ENCODE data around the gene SC5D. TPM values are rescaled to one million over a fixed set of nuclear protein-coding genes. Genes with fewer than 3 reads are reported as not detected.
A peak's percentile ranks its signal among the peaks of the same experiment; 100 is the strongest.

SC5D gene
- polyA plus RNA-seq, 1 donor from 2014 or later: 9.5 TPM

DNA sequence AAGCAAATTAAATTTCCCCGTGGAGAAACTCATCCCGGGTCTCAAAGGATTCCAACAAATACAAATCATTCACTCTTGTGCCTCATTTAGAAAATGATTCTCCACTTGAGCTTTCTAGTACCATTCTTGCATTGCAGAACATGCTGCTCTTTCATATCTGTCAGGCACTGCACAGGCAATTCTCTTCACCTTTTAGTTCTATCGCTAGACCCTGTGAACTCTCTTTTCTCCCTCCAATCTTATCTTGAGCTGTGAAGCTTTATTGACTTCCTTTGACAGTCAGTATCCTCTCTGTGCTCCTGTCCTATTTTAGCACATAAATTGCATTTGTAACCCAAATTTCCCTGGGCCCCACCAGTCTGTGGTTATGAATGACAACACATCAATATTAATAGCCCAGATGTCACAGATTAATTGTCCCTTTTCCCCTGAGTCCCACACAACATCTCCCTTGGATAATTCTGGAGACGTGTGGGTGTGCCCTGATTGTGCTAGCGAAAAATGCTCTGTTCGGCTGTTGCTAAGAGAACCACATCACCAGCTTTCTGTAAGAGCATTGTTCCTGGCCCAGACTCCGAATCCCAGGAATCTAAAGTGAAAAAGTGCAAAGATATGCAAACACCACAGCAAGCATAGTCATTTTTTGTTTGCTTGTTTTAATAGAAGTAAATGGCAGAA lies 22.4 kb upstream of the SC5D start:
- peaks cover 0 to 2% (median 0%) of the 10 kb centered on the region in 3 donors for H3K9me3 Mint-ChIP-seq
- H3K27me3 Mint-ChIP-seq: peaks cover 31% of the 10 kb centered on the region
- H3K27ac Mint-ChIP-seq: no peak overlapping the region
- peaks cover 3% of the 10 kb centered on the region for H3K36me3 Mint-ChIP-seq
- H3K4me1 Mint-ChIP-seq: no peaks in the 10 kb centered on the region
- no peak overlapping the region for H3K4me3 Mint-ChIP-seq

DNA sequence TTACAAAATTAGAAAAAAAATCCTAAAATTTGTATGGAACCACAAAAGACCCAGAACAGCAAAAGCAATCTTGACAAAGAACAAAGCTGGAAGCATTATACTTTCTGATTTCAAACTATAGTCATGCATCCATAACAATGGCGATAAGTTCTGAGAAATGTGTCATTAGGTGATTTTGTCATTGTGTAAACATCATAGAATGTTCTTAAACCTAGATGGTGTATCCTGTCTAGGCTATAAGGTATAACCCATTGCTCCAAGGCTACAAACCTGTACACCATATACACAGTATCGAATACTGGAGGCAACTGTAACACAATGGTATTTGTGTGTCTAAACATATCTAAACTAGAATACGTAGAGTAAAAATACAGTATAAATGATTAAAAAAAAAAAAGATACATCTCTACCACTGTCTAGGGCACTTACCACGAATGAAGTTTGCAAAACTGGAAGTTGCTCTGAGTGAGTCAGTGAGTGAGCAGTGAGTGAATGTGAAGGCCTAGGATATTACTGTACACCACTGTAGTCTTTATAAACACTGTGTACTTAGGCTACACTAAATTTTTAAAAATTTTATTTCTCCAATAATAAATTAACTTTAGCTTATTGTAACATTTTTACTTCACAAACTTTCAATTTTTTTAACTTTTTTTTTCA lies 18.1 kb upstream of the SC5D start:
- Mint-ChIP-seq H3K36me3 (peaks cover 3% of the 10 kb centered on the region), H3K9me3 (peaks cover 2 to 14% (median 5%) of the 10 kb centered on the region in 3 donors), H3K4me3 (no peak overlapping the region), H3K4me1 (no peaks in the 10 kb centered on the region), H3K27ac (no peak overlapping the region), H3K27me3 (peaks cover 7% of the 10 kb centered on the region)

DNA sequence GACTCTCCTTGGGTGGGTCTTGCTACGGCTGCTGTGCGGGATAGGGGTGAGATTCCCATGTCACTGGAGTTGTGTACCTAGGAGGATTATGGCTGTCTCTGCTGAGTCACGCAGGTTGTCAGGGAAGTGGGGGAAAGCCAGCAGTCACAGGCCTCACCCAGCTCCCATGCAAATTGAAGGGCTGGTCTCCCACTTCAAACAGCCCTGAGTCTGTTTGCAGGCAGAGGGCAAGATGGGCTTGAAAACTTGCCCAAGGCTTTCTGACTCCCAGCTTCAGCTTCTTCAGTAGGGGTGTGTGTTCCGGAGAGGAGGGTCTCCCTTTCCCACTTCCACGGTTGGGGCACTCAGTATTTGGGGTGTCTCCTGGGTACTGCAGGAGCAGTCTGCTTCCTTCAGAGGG lies 10.9 kb upstream of the SC5D start:
- peaks cover 0 to 14% (median 8%) of the 10 kb centered on the region in 3 donors for H3K9me3 Mint-ChIP-seq
- no peak overlapping the region for H3K4me3 Mint-ChIP-seq
- peaks cover 13% of the 10 kb centered on the region for H3K27me3 Mint-ChIP-seq
- no peaks in the 10 kb centered on the region for H3K36me3 Mint-ChIP-seq
- H3K27ac Mint-ChIP-seq: peak overlapping the region in 1 of 3 donors; percentile 69
- H3K4me1 Mint-ChIP-seq: peaks cover 0 to 6% (median 4%) of the 10 kb centered on the region in 3 donors

DNA sequence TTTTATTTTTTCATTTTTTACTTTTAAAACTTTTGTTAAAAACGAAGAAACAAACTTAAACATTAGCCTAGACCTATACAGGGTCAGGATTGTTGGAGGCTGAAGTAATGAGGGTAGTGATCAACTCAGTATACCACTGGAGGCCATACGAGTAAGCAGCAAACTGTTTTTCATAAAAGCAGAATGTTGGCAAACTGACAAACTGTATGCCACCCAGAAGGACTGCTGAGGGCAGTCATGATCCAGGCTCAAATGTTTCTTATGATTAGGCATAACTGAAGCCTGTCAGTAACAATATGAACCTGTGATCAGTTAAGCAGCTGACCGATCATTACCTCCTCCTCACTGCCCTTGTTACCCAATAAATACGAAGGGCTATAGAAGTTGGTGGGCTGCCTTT lies 10.2 kb upstream of the SC5D start:
- H3K4me3 Mint-ChIP-seq: no peak overlapping the region
- peaks cover 13% of the 10 kb centered on the region for H3K27me3 Mint-ChIP-seq
- H3K27ac Mint-ChIP-seq: no peak overlapping the region
- peaks cover 0 to 14% (median 8%) of the 10 kb centered on the region in 3 donors for H3K9me3 Mint-ChIP-seq
- peaks cover 0 to 6% (median 4%) of the 10 kb centered on the region in 3 donors for H3K4me1 Mint-ChIP-seq
- no peaks in the 10 kb centered on the region for H3K36me3 Mint-ChIP-seq

DNA sequence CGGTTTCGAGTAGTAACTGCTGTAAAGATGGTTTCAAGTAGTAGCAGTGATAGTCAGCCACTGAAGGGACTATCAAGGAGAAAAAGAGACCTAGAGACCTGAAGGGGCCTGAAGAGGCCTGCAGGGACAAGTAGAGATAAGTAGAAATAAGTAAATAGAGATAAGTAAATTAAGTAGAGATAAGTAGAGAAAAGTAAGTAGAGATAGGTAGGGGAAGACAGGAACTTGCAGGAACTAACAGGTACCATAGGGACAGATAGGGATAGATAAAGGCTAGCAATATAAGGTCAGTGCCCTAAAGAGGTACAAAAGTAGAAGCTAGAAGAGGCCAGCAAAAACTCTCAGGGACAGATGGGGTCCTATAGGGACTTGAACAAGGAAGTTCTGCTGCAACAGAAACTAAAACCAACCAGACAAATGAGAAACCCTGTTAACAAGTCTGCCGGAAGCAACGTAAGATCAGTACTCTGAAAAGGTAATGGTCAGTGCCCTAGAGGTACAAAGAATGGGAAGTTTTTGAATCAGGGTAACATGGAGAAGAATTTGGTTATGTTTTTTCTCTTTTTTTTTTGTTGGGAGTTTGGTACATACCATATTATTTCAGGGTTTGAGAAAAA lies 9.6 kb upstream of the SC5D start:
- Mint-ChIP-seq H3K27me3 (peaks cover 13% of the 10 kb centered on the region), H3K27ac (peak overlapping the region in 1 of 3 donors; percentile 17)

DNA sequence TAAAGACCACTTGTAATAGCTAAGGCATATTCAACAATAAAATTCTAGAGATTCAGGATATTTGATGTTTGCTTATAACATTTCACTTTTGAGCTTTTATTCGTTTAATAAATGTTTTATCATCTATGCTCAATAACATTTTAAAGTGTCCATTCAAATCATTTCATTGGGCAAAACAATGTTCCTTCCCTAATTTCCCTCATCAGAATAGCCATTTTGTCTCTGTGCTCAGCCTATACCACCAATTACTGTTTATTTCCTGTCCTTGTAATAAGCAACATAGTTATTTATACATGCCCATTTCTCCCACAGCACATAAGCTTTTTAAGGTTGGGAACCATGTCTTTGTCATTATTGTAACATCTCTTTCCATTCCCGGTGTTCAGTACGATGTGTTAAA lies 1.3 kb upstream of the SC5D start:
- Mint-ChIP-seq H3K4me1 (peaks cover 7 to 27% (median 20%) of the 10 kb centered on the region in 3 donors), H3K9me3 (no peaks in the 10 kb centered on the region)

More for the DNA sequence above, 9.6 kb upstream of the SC5D start:
- H3K4me3 Mint-ChIP-seq: peak overlapping the region in 1 of 4 donors; percentile 25
- peaks cover 0 to 10% (median 8%) of the 10 kb centered on the region in 3 donors for H3K9me3 Mint-ChIP-seq
- peaks cover 0 to 6% (median 4%) of the 10 kb centered on the region in 3 donors for H3K4me1 Mint-ChIP-seq
- H3K36me3 Mint-ChIP-seq: no peaks in the 10 kb centered on the region

DNA sequence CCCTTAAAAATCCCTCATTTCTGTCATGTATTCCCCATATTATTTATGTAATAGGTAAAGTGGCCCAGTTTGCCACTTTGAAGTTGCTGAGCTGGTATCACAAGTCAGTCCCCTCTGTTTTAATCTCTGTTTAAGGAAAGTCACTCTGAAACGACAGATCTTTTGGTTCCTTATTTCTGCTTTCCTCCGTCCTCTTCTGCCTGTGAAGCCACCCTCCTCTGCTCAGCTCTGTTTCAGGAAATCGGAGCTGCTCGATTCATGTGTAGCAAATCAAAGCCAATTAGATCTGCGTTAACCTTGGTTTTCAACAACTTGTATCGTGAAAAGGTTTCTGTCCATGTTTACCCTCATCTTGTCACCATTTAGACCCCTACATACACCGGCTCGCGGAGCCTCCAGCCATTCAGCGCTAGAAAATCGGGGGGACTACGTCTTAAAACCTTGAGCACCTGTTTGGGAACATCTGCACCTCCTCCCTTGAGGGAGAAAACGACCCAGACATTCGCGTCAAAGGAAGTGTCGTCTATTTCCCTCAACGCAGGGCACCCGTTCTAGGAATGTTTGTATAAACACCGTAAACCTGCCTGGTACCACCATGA lies 576 bp upstream of the SC5D start:
- Mint-ChIP-seq H3K27ac (peak overlapping the region; percentile 96 to 99 (median 98)), H3K36me3 (peaks cover 2% of the 10 kb centered on the region), H3K4me1 (peaks cover 7 to 29% (median 23%) of the 10 kb centered on the region in 3 donors), H3K4me3 (peak overlapping the region; percentile 88 to 98 (median 94)), H3K9me3 (no peaks in the 10 kb centered on the region), H3K27me3 (no peaks in the 10 kb centered on the region)

More for the DNA sequence above, 1.3 kb upstream of the SC5D start:
- H3K27ac Mint-ChIP-seq: peak overlapping the region in 1 of 3 donors; percentile 99
- no peaks in the 10 kb centered on the region for H3K27me3 Mint-ChIP-seq
- peak overlapping the region in 2 of 4 donors; percentile 23 to 92 for H3K4me3 Mint-ChIP-seq
- no peaks in the 10 kb centered on the region for H3K36me3 Mint-ChIP-seq

DNA sequence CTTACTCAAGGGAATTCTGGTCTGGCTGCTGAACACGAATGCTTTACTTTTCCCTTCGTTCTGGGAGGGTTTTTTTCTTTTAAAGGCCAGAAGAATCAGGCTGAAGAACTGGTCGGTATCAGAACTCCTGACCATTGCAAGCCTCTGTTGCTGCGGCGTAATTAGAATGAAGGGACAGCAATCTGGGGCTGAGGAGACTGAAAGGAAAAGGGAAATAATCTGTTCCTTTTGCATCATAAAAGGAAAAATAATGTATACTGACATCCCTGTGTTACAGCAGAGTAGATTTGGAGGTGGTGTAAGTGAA lies 670 bp downstream of the SC5D start:
- Mint-ChIP-seq H3K36me3 (peaks cover 2% of the 10 kb centered on the region), H3K4me3 (peak overlapping the region; percentile 88 to 98 (median 94)), H3K27me3 (no peaks in the 10 kb centered on the region), H3K9me3 (no peaks in the 10 kb centered on the region), H3K4me1 (peaks cover 10 to 30% (median 23%) of the 10 kb centered on the region in 3 donors), H3K27ac (peak overlapping the region; percentile 96 to 99 (median 98))

DNA sequence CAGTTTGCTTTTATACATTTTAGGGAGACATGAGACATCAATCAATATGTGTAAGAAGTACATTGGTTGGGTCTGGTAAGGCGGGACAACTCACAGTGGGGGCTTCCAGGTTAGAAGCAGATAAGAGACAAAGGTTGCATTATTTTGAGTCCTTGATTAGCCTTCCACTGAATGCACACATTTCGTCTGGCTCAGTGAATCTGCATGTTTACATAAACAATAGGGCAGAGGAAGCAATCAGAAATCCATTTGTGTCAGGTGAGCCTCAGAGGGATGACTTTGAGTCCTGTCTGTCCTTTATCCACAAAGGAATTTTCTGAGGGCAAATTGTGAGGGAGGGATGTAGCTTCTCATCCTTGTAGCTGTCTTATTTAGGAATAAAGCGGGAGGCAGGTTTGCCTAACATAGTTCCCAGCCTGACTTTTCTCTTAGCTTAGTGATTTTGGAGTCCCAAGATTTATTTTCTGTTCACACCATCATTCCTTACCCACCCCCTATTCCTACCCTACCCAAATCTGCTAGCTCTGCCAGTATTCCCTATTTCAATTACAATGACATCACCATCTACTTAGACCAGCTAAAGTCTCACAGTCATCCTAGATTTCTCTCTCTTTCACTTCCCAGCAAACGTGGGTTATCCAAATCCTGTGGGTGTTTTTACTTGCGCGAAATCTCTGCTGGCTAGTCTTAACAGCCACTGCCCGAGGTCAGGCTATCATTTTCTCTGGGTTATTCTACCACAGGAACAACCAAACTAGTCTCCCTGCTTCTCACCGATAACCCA lies 2.9 kb downstream of the SC5D start:
- Mint-ChIP-seq H3K4me1 (peaks cover 18 to 35% (median 21%) of the 10 kb centered on the region in 3 donors), H3K27ac (peak overlapping the region in 1 of 3 donors; percentile 6), H3K9me3 (no peaks in the 10 kb centered on the region), H3K36me3 (peaks cover 5% of the 10 kb centered on the region), H3K4me3 (peak overlapping the region in 2 of 4 donors; percentile 11 to 45), H3K27me3 (no peaks in the 10 kb centered on the region)

DNA sequence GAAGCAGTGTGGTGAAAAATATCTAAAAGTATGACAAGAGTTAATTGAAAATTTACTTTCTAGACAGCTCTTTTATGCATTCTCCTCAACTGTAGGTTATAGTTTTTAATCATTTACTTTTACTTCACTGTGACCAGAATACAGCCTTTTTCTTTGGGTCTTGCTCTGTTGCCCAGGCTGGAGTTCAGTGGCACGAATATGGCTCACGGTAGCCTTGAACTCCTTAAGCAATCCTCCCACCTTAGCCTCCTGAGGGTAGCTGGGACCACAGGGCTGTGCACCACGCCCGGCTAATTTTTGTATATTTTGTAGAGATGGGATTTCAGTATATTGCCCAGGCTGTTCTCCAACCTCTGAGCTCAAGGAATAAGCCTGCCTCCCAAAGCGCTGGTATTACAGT lies 5.3 kb downstream of the SC5D start:
- Mint-ChIP-seq H3K27me3 (no peaks in the 10 kb centered on the region), H3K4me3 (no peak overlapping the region), H3K9me3 (no peaks in the 10 kb centered on the region), H3K4me1 (peaks cover 16 to 32% (median 17%) of the 10 kb centered on the region in 3 donors), H3K36me3 (peaks cover 5% of the 10 kb centered on the region), H3K27ac (peak overlapping the region in 1 of 3 donors; percentile 45)

DNA sequence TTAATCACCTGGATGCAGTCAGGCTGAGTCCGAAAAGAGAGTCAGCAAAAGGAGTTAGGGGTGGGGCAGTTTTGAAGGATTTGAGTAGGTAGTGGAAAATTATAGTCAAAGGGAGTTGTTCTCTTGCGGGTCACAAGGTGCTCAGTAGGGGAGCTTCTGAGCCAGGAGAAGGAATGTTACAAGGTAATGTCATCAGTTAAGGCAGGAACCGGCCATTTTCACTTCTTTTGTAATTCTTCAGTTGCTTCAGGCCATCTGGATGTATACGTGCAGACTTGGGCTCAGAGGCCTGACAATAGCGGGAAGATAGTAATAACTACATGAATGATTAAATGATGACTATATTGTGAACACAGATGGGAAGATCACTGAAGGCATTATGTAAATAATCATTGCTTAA lies 6.2 kb downstream of the SC5D start:
- Mint-ChIP-seq H3K27ac (no peak overlapping the region), H3K4me3 (peak overlapping the region in 1 of 4 donors; percentile 18), H3K4me1 (peaks cover 9 to 28% (median 17%) of the 10 kb centered on the region in 3 donors), H3K9me3 (no peaks in the 10 kb centered on the region), H3K36me3 (peaks cover 5% of the 10 kb centered on the region), H3K27me3 (no peaks in the 10 kb centered on the region)

DNA sequence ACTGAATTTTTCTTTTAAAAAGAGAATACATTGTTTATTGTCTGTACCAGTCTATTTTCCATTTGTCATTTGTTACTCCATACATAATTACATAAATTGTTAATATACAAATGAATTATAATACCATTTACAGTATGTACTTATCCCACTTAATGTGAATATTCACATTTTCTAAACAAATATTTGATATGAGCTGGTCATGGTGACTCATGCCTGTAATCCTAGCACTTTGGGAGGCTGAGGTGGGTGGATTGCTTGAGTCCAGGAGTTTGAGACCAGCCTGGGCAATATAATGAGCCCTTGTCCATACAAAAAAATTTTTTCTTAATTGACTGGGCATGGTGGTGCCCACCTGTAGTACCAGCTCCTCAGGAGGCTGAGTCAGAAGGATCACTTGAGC lies 6.8 kb downstream of the SC5D start:
- Mint-ChIP-seq H3K27ac (no peak overlapping the region), H3K9me3 (no peaks in the 10 kb centered on the region), H3K4me1 (peaks cover 9 to 23% (median 17%) of the 10 kb centered on the region in 3 donors), H3K36me3 (peaks cover 5% of the 10 kb centered on the region), H3K4me3 (no peak overlapping the region), H3K27me3 (no peaks in the 10 kb centered on the region)

DNA sequence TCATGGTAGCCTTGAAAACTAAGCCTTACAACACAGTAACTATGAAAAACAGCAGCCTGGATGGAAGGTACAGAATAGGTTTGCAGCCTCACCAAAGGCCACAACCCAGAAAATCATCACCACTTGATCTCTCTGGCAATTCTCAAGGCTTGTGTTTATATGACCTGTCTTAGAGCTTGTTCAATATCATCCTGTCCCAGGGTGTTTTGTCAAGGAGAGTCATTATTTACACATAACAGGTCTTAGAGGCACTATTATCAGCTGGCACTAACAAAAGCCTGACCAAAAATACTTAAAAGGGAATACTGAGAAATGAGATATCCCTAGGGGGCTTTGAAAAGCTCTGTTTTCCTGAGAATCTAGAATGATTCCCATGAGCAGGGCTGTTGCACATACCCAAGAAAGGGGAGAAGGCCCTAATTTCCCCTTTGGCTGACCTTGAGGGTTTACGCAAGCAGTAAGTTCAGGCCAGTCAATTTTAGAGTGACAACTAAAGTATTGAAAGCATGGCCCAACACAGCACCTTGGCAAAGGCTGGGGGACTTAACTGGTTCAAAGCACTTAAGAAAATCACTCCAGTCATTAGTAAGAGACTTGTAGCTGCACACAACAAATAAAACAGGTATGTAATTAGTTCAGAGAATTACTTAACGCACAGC lies 7.9 kb downstream of the SC5D start:
- Mint-ChIP-seq H3K27me3 (no peaks in the 10 kb centered on the region), H3K4me1 (peaks cover 8 to 17% (median 16%) of the 10 kb centered on the region in 3 donors), H3K9me3 (no peaks in the 10 kb centered on the region), H3K4me3 (no peak overlapping the region), H3K27ac (peak overlapping the region in 1 of 3 donors; percentile 18), H3K36me3 (peaks cover 5% of the 10 kb centered on the region)
